ENCODE measurements around the gene FER. TPM values are rescaled to one million over a fixed set of nuclear protein-coding genes. Genes with fewer than 3 reads are reported as not detected.
"Not testable (repeated sequence)": the region's sequence is repeated elsewhere in the genome, so short reads cannot be mapped to it uniquely, and the experiment has no call there.

FER gene
- total and polyA plus RNA-seq, 2 of the 13 experiments (the other 11 are each of a cell fraction or from before 2014, with no cell fraction given): 7.9 to 29.0 TPM

- H3K27ac ChIP-seq (ENCODE audit: extremely low read length, insufficient read depth, low read length); FAIRE-seq; H3K79me2 ChIP-seq (ENCODE audit: insufficient read depth, low read length); in situ Hi-C loops (cut with HindIII; ENCODE audit: extremely low pct_ligation_motif_present, low pct_unique_long_range_greater_than_20kb); CTCF ChIA-PET (ENCODE audit: low intra/inter-chr PET ratio, low total read pairs); BruUV-seq (replicated peaks); H2AFZ ChIP-seq (ENCODE audit: low read length); H3K9me3 ChIP-seq (ENCODE audit: low read length); POLR2A ChIA-PET; H3K4me2 ChIP-seq (ENCODE audit: low read depth, low read length); H3K36me3 ChIP-seq (replicated peaks in 1 of 2; ENCODE audit: control insufficient read depth in 1 of 2, insufficient read depth in 2 of 2, low read length in 2 of 2); H3K4me3 ChIP-seq (replicated peaks in 1 of 3; ENCODE audit: insufficient read depth in 1 of 3, low read depth in 2 of 3, low read length in 3 of 3); intact Hi-C loops (cut with micrococcal nuclease; ENCODE audit: unreplicated experiment); DNase-seq (ENCODE audit: low spot score); H3K9ac ChIP-seq (ENCODE audit: insufficient read depth, low read depth, low read length); H3K4me1 ChIP-seq (ENCODE audit: insufficient read depth, low read length); H3K27me3 ChIP-seq (ENCODE audit: control insufficient read depth in 1 of 2, insufficient read depth in 2 of 2, low read length in 2 of 2); ATAC-seq; H4K20me1 ChIP-seq (ENCODE audit: insufficient read depth, low read length): not testable (repeated sequence)
- 84% methylated on average over 1 of the region's 1 CpG for WGBS (ENCODE audit: low lambda C conversion rate)
These were observed 302.6 kb downstream of the FER start for GRCh38 chr5:109050321-109050720.

GRCh38 chr5:109052216-109052615, 304.5 kb downstream of the FER start:
- DNase-seq (ENCODE audit: low spot score); ATAC-seq; H3K27me3 ChIP-seq (ENCODE audit: control insufficient read depth in 1 of 2, insufficient read depth in 2 of 2, low read length in 2 of 2); BruUV-seq (replicated peaks); H2AFZ ChIP-seq (ENCODE audit: low read length); in situ Hi-C loops (cut with HindIII; ENCODE audit: extremely low pct_ligation_motif_present, low pct_unique_long_range_greater_than_20kb); FAIRE-seq; POLR2A ChIA-PET; H3K4me2 ChIP-seq (ENCODE audit: low read depth, low read length); H3K9me3 ChIP-seq (ENCODE audit: low read length); H3K4me3 ChIP-seq (replicated peaks in 1 of 3; ENCODE audit: insufficient read depth in 1 of 3, low read depth in 2 of 3, low read length in 3 of 3); H3K9ac ChIP-seq (ENCODE audit: insufficient read depth, low read depth, low read length); H3K27ac ChIP-seq (ENCODE audit: extremely low read length, insufficient read depth, low read length); H3K79me2 ChIP-seq (ENCODE audit: insufficient read depth, low read length); CTCF ChIA-PET (ENCODE audit: low intra/inter-chr PET ratio, low total read pairs); H3K36me3 ChIP-seq (replicated peaks in 1 of 2; ENCODE audit: control insufficient read depth in 1 of 2, insufficient read depth in 2 of 2, low read length in 2 of 2); H4K20me1 ChIP-seq (ENCODE audit: insufficient read depth, low read length); intact Hi-C loops (cut with micrococcal nuclease; ENCODE audit: unreplicated experiment); H3K4me1 ChIP-seq (ENCODE audit: insufficient read depth, low read length): not testable (repeated sequence)
- 98% methylated on average over 5 of the region's 5 CpGs for WGBS (ENCODE audit: low lambda C conversion rate)

- no peak overlapping the region for H3K4me3 ChIP-seq (replicated peaks in 1 of 3; ENCODE audit: insufficient read depth in 1 of 3, low read depth in 2 of 3, low read length in 3 of 3)
- no peaks in the 10 kb centered on the region for H4K20me1 ChIP-seq (ENCODE audit: insufficient read depth, low read length)
- no peak for FAIRE-seq
- H3K79me2 ChIP-seq (ENCODE audit: insufficient read depth, low read length): no peaks in the 10 kb centered on the region
- in situ Hi-C loops (cut with HindIII; ENCODE audit: extremely low pct_ligation_motif_present, low pct_unique_long_range_greater_than_20kb) (no loop called here), intact Hi-C loops (cut with micrococcal nuclease; ENCODE audit: unreplicated experiment) (no loop called here)
- BruUV-seq (replicated peaks): no TSS peak
- H3K9me3 ChIP-seq (ENCODE audit: low read length): no peaks in the 10 kb centered on the region
- ChIA-PET CTCF (ENCODE audit: low intra/inter-chr PET ratio, low total read pairs) (no interaction called here), POLR2A (no interaction called here)
- H3K4me1 ChIP-seq (ENCODE audit: insufficient read depth, low read length): no peaks in the 10 kb centered on the region
- no peaks in the 10 kb centered on the region for H3K27me3 ChIP-seq (ENCODE audit: control insufficient read depth in 1 of 2, insufficient read depth in 2 of 2, low read length in 2 of 2)
- peak; percentile 23; the same call in 1 of the 2 replicates for TF ChIP-seq ATF7 (IDR thresholded peaks at IDR 0.05)
- TF ChIP-seq ATF7 (CRISPR knock-in tag; IDR thresholded peaks at IDR 0.05): no peak
- TF ChIP-seq ZBTB39 (CRISPR knock-in tag; IDR thresholded peaks at IDR 0.05): no peak
- TF ChIP-seq ZNF776 (CRISPR knock-in tag; IDR thresholded peaks at IDR 0.05): no peak
- no peak for TF ChIP-seq RXRA (CRISPR knock-in tag; IDR thresholded peaks at IDR 0.05)
- no peak for TF ChIP-seq RXRB (CRISPR knock-in tag; IDR thresholded peaks at IDR 0.05; ENCODE audit: borderline replicate concordance)
- no peak for TF ChIP-seq NCOA2 (CRISPR knock-in tag; IDR thresholded peaks at IDR 0.05)
- 94% methylated on average over 4 of the region's 4 CpGs for WGBS (ENCODE audit: low lambda C conversion rate)
- no peak overlapping the region for H3K27ac ChIP-seq (ENCODE audit: extremely low read length, insufficient read depth, low read length)
- no peak overlapping the region for H3K4me2 ChIP-seq (ENCODE audit: low read depth, low read length)
- no peak for DNase-seq (ENCODE audit: low spot score)
- ATAC-seq: no peak
- H2AFZ ChIP-seq (ENCODE audit: low read length): no peak overlapping the region
- peaks cover 0 to 6% of the 10 kb centered on the region in 2 experiments; a peak in 2 of 5 replicates for H3K36me3 ChIP-seq (replicated peaks in 1 of 2; ENCODE audit: control insufficient read depth in 1 of 2, insufficient read depth in 2 of 2, low read length in 2 of 2)
- H3K9ac ChIP-seq (ENCODE audit: insufficient read depth, low read depth, low read length): no peak overlapping the region
These were observed 306.3 kb downstream of the FER start for GRCh38 chr5:109053995-109054417.

All from HepG2 (cell line).